Measurements from ENCODE around the gene PUM1.

DNA sequence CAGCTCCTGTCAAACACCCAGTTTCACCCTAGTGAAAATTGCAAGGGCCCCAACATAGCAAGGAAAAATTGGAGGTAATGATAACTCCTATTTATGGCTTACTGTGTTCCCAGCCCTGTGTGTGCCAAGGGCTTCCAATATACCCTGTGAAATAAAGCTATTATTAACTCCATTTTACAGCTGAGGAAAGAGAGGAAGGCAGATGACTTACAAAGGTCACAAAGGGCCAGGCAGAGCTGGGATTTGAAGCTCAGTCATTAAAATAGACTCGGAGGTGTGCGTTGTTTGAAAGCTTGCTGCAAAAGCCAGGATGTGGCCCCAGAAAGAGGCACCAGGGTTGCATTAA is 136.8 kb downstream of the PUM1 start:
- TF ChIP-seq POLR2A (IDR thresholded peaks at IDR 0.05; ENCODE audit: control extremely low read depth in 1 of 2, low read depth in 2 of 2, low read length in 2 of 2) (no peak), TAF1 (IDR thresholded peaks at IDR 0.05; ENCODE audit: low read depth, low read length) (no peak), MAFK (IDR thresholded peaks at IDR 0.05; ENCODE audit: low read depth, low read length) (no peak), SIN3A (conservative IDR thresholded peaks at IDR 0.05 in 1 of 2, IDR thresholded peaks at IDR 0.05 in 1 of 2; ENCODE audit: low read depth in 1 of 2, low read length in 2 of 2) (no peak), SIX5 (IDR thresholded peaks at IDR 0.05; ENCODE audit: low read depth, low read length) (no peak), SP1 (IDR thresholded peaks at IDR 0.05; ENCODE audit: low read depth, low read length) (no peak), EZH2 (IDR thresholded peaks at IDR 0.05; ENCODE audit: low read depth, low read length, severe bottlenecking) (no peak), ZNF274 (IDR thresholded peaks at IDR 0.05; ENCODE audit: borderline replicate concordance, extremely low read depth, low read length) (no peak), POLR2AphosphoS5 (IDR thresholded peaks at IDR 0.05; ENCODE audit: low read depth, low read length) (no peak)
- TF ChIP-seq, protein P1, sequence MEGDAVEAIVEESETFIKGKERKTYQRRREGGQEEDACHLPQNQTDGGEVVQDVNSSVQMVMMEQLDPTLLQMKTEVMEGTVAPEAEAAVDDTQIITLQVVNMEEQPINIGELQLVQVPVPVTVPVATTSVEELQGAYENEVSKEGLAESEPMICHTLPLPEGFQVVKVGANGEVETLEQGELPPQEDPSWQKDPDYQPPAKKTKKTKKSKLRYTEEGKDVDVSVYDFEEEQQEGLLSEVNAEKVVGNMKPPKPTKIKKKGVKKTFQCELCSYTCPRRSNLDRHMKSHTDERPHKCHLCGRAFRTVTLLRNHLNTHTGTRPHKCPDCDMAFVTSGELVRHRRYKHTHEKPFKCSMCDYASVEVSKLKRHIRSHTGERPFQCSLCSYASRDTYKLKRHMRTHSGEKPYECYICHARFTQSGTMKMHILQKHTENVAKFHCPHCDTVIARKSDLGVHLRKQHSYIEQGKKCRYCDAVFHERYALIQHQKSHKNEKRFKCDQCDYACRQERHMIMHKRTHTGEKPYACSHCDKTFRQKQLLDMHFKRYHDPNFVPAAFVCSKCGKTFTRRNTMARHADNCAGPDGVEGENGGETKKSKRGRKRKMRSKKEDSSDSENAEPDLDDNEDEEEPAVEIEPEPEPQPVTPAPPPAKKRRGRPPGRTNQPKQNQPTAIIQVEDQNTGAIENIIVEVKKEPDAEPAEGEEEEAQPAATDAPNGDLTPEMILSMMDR (IDR thresholded peaks at IDR 0.05; ENCODE audit: control extremely low read depth in 1 of 3, insufficient read depth in 1 of 3, low read depth in 1 of 3, low read length in 3 of 3): no peak

Data from H1 (cell line).